Esophagus squamous epithelium (tissue), 4 donors: Measurements from ENCODE around the gene MYH14.

Experiments
- POLR2A ChIP-seq, 4 donors: fragments of 450-650 bp; IDR thresholded peaks; one replicate each; pipeline ENCODE4 v1.6.1; 2017; ENCODE audit warnings: antibody characterized with exemption in 4 of 4, mild to moderate bottlenecking in 4 of 4, moderate library complexity in 3 of 4
- TF ChIP-seq, protein P1 (sequence below), 6 experiments: fragments of 450-650 bp in 4 of 6; fragments of 200-600 bp in 2 of 6; sonication (generic) in 2 of 6; IDR thresholded peaks; one replicate each; pipeline ENCODE4 v1.5.1; 2016 to 2019; ENCODE audit warnings: antibody characterized with exemption in 6 of 6, mild to moderate bottlenecking in 4 of 6, moderate library complexity in 4 of 6

DNA sequence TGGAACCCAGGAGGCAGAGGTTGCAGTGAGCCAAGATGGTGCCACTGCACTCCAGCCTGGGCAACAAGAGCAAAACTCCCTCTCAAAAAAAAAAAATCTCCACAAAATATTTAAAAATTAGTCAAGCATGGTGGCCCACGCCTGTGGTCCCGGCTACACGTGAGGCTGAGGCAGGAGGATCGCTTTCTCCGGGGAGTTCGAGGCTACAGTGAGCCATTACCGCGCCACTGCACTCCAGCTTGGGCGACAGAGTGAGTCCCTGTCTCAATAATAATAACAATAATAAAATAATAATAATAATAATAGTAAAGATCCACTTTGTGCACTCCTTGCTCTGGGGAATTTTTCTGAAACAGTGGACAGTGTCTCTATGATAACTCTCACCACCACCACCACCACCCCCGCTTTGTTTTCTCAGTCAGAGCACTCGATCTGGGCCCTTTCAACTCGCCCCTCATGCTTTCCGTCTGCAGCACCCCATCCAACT, 153.3 kb downstream of the MYH14 start:
- TF ChIP-seq, protein P1, sequence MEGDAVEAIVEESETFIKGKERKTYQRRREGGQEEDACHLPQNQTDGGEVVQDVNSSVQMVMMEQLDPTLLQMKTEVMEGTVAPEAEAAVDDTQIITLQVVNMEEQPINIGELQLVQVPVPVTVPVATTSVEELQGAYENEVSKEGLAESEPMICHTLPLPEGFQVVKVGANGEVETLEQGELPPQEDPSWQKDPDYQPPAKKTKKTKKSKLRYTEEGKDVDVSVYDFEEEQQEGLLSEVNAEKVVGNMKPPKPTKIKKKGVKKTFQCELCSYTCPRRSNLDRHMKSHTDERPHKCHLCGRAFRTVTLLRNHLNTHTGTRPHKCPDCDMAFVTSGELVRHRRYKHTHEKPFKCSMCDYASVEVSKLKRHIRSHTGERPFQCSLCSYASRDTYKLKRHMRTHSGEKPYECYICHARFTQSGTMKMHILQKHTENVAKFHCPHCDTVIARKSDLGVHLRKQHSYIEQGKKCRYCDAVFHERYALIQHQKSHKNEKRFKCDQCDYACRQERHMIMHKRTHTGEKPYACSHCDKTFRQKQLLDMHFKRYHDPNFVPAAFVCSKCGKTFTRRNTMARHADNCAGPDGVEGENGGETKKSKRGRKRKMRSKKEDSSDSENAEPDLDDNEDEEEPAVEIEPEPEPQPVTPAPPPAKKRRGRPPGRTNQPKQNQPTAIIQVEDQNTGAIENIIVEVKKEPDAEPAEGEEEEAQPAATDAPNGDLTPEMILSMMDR (IDR thresholded peaks at IDR 0.05) = no peak
- no peak for TF ChIP-seq POLR2A (IDR thresholded peaks at IDR 0.05)
